GM12874 (cell line): ENCODE data around the gene B4GALT3.

Experiments
- CTCF ChIP-seq: IDR thresholded peaks from 2 replicates; pipeline ENCODE4 v1.5.1; 2011; ENCODE audit warnings: low read depth, mild to moderate bottlenecking, control low read depth, low read length, moderate library complexity; ENCODE audit not compliant: insufficient read depth

Gene B4GALT3

GRCh38 chr1:161200421-161200991 lies 23.2 kb upstream of the B4GALT3 start:
- TF ChIP-seq CTCF = no peak

- TF ChIP-seq CTCF = no peak
Measured at GRCh38 chr1:161199506-161200139, 22.3 kb upstream of the B4GALT3 start.

DNA sequence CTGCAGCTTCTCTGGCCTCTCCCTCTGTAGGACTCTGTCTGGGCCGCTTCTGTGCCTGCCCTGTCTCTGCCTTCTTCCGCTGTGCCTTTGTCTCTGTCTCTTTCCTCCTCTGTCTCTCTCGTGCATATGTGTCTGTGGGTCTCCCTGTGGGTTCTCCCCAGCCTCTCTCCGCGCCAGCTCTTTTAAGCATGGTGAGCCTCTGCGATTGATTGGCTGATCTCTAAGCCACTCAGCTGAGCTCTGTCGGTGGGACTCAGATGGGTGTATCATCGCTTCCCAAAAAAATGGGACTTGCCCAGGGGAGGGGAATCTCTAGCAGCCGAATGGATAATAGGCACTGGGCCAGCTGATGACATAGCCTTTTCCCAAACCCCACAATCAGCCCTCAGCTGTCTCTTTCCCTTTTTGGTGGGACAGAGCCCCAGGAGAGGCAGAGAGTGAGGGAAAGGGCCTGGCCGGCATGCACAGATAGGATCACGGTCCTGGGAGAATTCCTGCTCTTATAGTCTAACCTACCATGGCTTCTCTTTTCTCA lies 21.7 kb upstream of the B4GALT3 start, which contains the start of gene ADAMTS4:
Gene ADAMTS4, minus strand, starts transcription at position 158 of the 535 bp plus-strand sequence. CDS start 427 bp downstream, outside the sequence.
- TF ChIP-seq CTCF = no peak

DNA sequence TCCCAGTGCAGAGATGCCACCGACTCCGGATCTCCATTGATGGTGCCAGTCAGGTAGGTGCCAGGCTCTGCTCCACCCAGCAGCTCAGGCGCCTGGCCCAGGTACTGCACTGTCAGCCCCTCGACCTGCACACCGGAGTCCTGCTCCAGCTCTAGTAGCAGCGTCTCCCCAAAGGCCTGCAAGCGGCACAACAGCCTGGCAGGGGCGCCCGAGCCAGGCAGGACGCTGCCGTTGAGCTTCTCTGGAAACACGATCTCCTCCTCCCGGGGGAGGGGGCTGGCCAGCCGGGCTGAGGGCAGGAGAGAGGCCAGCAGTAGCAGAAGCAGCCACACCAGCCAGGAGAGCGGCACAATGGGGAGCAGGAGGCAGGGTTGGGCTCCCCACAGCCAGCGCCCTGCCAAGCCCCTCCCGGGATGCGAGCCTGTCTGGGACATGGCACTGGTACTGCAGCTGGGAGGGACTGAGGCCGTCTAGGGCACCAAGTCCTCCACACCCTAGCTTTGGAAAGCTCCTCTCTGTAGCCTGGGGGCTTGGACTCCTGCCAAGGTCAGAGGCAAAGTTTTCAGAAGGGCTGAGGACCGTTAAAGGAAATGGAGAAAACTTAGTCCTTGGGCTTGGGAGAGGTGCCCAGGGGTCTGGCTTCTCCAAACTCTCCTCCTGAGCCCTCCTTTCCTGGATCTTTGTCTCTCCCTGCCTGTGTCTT lies 21.0 kb upstream of the B4GALT3 start:
- TF ChIP-seq CTCF = no peak

- TF ChIP-seq CTCF = no peak
Measured at GRCh38 chr1:161197560-161198193, 20.4 kb upstream of the B4GALT3 start.

- TF ChIP-seq CTCF = no peak
Measured at GRCh38 chr1:161196521-161197451, 19.5 kb upstream of the B4GALT3 start.
